WI38 (cell line): Measurements from ENCODE around the gene MEGF6.

Experiments used
- H3K4me3 ChIP-seq: 2 replicates; pipeline ENCODE4 v1.5.1; 2011; ENCODE audit warnings: low read depth, mild to moderate bottlenecking, control low read depth, low read length
- CTCF ChIP-seq: IDR thresholded peaks from 2 replicates; pipeline ENCODE4 v1.5.1; 2012; ENCODE audit warnings: low read depth, mild to moderate bottlenecking, control low read depth, low read length

The MEGF6 gene

DNA sequence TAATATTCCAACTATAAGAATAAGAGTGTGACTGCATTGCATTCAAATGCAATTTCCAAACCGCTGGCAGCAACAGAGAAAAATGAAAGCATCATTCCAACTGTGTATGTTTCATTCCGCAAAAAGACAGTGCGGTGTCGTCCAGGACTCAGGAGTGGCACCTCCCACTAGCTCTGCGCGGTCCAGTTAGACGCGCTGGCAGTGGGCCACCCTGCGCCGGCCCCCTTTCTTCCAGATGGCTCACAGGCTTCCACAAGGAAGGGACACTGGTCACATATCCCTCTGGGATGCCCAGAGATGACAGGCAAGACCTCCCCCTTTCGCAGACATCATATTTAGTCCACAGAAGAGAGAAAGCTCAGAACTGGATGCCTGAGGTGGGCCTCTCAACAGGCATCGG, 26.7 kb upstream of the MEGF6 start:
- H3K4me3 ChIP-seq: no peak overlapping the region
- no peak for TF ChIP-seq CTCF

DNA sequence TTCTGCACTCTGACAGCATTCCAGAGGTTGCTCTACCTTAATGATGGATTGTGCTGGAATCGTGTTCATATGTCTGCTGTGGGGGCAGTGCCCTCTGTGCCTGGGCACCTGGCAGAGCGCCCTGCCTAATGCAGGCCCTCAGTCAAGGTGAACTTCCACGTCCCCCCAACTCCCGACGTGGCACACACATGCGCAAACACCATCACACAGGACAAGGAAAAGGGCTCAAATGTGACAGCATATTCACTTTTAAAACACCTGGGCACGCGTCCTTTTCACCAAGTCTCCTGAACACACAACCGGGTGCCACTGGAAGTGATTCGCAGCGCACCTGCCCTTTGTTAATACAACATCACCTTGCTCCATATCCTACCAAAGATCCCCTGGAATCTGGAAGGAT, 25.2 kb upstream of the MEGF6 start:
- H3K4me3 ChIP-seq: no peak overlapping the region
- TF ChIP-seq CTCF: no peak

DNA sequence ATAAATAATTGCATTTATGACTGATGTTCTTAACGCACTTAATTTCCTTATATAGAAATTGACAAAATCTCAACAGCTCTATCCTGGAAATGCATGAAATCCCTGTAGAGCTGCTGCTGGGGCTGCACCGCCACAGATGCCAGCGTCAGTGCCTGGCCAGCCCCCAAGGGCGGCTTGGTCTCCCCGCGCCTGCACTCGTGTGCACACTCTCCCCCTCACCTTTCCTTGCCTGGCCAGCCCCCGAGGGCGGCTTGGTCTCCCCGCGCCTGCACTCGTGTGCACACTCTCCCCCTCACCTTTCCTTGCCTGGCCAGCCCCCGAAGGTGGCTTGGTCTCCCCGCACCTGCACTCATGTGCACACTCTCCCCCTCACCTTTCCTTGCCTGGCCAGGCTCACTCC, 24.8 kb upstream of the MEGF6 start:
- H3K4me3 ChIP-seq: no peak overlapping the region
- no peak for TF ChIP-seq CTCF

DNA sequence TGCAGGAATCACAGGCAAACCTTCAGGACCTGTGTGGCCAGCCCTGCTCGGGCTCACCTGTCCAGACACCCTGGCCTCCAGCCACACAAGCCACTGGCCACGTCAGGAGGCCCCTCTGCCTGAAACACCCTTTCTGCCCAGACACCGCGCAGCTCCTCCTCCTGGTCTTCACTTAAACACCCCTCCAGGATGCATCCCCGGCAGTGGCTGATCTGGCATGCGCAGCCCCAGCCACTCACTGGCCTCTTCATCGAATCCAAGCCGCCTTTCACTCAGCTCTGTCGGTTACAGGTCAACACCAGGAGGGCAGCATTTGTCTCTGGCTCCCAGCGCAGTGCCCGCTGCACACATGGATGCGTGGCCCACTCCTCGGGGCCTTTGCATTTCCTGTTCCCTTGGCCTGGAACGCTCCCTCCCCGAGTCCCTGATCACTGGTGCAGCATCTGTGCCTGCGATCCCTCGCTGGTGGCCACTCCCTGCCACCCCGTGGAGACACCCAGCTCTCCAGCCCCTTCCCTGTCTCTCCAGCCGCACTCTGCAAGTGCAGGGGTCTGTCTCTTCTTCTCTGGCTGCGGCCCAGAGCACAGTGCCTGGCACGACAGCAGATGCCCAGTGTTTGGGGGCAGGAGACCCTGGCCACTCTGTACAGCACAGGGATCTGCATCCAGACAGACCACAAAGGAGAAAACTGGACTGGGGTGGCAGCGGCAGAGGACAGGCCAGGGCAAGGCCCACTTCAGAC, 22.9 kb upstream of the MEGF6 start:
- no peak overlapping the region for H3K4me3 ChIP-seq
- TF ChIP-seq CTCF: no peak

GRCh38 chr1:3633344-3634058, 22.2 kb upstream of the MEGF6 start:
- TF ChIP-seq CTCF: no peak
- no peak overlapping the region for H3K4me3 ChIP-seq

DNA sequence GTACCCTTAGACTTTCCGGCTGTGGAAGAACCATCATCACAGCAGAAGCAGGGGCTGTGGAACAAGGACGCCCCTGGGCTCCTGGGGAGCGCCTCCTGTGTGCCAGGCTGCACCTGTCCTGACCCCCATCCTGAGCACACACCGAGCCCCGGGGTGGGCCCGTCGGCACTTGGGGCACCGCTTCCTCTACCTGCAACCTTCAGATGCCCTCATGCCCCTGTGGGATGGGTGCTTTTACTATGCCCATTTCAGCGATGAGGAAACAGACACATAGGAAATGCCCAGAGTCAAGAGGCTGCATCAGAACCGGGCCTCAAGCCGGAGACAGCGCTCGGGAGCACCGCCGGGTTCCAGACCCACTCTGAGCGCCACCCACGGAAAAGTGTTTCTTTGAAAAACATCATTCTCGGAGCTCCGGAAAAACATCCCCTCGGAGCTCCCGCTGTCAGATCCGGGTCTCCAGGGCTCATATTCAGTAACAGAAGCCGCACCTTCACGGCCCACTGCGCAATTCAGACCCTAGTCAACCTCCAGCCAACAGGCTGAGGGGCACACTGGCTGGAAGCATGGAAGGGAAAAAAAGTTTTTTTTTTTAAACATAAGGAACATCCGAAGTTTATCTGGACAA, 21.5 kb upstream of the MEGF6 start:
- TF ChIP-seq CTCF: no peak
- H3K4me3 ChIP-seq: no peak overlapping the region

GRCh38 chr1:3632298-3632697, 21.0 kb upstream of the MEGF6 start:
- no peak for TF ChIP-seq CTCF
- no peak overlapping the region for H3K4me3 ChIP-seq
